GM21576 (cell line): ENCODE data around the gene TSPAN4.

Experiments used
- ATAC-seq: cut with Tn5 transposase; IDR thresholded peaks from one replicate; pipeline ENCODE4 v1.9.1; 2021; ENCODE audit warnings: mild to moderate bottlenecking, moderate library complexity; ENCODE audit not compliant: unreplicated experiment

TSPAN4 gene

GRCh38 chr11:863023-863909 is 20.6 kb downstream of the TSPAN4 start:
- ATAC-seq = no peak

DNA sequence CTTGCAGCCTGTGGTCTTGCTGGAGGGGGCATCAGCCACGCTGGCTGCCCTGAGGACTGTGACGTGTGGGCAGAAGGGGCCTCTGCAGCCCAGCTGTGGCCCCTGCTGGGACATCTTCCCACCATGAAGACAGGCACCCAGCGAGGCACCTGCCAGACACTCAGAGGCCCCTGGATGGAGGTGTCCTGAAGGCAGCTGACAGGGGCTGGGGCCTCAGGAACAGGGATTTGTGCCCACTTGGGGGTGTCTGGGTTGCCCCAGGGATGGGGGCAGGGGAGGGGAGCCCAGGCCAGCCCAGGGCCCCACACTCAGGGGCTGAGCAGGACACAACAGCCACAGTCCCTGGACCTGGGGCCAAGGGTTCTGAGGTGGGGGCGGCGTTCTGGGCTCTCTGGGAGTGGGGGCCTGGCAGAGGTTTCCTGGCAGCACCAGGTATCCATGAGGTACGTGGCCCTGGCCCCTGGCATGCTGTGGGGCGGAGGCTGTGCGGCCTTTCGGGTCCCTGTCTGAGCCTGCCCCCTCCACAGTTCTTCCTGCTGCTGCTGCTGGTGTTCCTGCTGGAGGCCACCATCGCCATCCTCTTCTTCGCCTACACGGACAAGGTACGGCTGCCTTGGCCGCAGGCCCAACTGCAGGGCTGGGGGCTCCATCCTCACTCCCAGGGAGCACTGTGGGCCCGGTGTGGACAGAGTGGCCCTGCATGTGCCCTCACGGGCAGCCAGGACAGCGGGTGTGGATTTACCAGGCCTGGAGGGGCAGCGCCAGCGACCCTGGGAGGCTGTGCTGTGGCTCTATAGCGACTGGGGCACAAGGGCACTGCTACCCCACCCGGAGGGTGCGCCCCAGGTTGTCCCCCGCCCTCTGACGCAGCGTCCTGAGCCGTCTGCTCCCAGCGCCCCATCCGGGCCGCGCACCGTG is 21.5 kb downstream of the TSPAN4 start:
- no peak for ATAC-seq

GRCh38 chr11:864898-865297 is 22.2 kb downstream of the TSPAN4 start:
- ATAC-seq = no peak

DNA sequence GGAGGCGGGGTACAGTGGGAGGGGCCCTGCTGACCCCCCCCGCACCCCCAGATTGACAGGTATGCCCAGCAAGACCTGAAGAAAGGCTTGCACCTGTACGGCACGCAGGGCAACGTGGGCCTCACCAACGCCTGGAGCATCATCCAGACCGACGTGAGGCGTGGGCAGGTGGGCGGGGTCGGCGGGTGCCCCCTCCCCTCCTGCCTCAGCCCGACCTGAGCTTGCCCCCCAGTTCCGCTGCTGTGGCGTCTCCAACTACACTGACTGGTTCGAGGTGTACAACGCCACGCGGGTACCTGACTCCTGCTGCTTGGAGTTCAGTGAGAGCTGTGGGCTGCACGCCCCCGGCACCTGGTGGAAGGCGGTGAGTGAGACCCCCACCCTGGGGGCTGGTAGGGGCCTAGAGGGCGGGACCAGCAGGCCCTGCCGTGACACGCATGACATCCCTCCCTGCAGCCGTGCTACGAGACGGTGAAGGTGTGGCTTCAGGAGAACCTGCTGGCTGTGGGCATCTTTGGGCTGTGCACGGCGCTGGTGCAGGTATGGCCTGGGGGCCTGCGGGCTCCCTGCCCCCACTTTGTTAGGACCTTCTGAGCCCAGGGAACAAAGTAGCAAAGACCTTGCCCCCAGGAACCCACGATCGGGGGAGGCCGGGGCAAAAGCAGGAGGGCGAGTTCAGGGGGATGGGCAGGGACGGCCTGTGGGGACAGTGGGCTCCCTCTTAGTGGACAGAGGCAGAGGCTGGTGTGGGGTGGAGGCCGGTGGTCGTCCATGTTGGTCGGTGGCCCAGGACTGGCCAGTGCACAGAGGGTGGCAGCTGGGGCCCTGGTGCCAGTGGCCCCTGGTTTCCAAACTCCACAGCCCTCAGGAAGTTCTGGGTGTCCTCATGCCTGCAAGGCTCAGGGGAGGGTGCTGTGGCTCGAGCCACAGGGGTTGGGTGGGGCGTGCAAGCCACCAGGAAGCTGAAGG is 23.1 kb downstream of the TSPAN4 start:
- ATAC-seq = no peak

DNA sequence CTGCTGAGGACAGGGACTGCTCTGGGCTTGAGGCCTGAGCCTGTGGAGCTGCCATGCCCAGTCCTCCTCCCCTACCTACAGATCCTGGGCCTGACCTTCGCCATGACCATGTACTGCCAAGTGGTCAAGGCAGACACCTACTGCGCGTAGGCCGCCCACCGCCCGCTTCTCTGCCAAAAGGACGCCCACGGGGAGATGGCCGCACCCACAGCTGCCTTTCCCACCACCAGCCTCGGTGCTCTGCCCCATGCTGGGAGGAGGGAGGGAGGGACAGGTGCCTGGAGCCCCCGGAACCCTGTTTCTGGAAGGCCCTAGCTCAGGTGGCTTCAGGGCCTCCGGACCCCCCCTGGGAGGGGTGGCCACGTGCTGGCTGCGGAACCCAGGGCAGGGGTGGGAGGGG is 23.8 kb downstream of the TSPAN4 start:
- no peak for ATAC-seq

GRCh38 chr11:867856-868358 is 25.3 kb downstream of the TSPAN4 start:
- no peak for ATAC-seq

DNA sequence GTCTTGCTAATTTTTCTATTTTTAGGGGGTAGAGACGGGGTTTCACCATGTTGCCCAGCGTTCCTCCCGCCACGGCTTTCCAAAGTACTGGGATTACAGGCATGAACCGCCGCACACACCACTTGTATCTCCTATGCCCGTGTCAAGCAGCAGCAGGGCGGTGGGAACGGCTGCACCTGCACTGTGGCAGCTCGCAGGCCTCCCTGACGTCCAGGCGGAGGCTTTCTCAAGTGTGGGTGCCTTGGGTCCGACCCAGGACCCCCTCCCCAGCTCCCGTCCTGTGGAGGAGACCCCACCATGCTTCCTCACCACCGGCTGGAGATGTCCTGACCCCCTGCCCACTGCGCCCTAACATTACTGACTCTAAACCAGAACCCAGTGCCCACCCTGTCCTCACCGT is 25.7 kb downstream of the TSPAN4 start:
- ATAC-seq = no peak

DNA sequence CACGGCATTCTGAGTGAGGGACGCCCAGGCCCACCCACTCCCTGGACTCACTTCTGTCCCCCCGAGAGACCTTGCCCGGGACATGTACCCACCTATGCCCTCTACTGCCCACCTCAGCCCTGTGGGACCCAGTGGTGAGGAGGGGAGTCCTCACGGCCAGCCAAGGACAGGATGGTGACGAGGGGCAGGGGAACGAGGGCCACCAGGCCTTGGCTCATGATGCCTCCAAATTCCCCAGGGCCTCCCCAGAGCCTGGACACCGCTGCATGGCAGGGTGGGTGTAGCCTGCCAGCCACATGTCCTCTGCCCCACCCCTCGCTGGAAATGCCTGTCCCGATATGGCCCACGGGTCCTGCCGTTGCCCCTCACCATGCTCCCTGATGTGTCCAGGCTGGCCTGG is 26.1 kb downstream of the TSPAN4 start:
- ATAC-seq = no peak

GRCh38 chr11:869399-870126 is 26.9 kb downstream of the TSPAN4 start:
- ATAC-seq = no peak

- ATAC-seq = no peak
Observed at GRCh38 chr11:870127-870413, 27.4 kb downstream of the TSPAN4 start.

GRCh38 chr11:870418-870817 is 27.8 kb downstream of the TSPAN4 start:
- no peak for ATAC-seq

DNA sequence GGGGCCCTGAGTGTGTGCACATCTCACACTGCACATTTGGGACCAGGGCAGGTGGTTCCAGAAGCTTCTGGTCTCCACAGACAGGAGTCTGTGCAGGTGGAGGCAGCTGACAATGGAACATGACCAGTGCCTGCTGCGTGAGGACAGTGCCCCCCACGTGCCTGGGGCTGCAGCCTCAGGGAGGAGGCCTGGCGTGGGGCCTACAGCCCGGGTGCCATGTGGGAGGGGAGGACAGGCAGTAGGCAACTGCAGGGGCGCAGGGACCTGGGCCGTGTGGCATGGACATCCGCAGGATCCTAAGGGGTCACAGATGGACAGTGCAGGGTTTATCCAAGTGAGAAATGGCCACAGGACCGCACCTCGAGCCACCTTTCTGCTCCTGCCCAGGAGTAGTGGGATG is 28.8 kb downstream of the TSPAN4 start:
- no peak for ATAC-seq

DNA sequence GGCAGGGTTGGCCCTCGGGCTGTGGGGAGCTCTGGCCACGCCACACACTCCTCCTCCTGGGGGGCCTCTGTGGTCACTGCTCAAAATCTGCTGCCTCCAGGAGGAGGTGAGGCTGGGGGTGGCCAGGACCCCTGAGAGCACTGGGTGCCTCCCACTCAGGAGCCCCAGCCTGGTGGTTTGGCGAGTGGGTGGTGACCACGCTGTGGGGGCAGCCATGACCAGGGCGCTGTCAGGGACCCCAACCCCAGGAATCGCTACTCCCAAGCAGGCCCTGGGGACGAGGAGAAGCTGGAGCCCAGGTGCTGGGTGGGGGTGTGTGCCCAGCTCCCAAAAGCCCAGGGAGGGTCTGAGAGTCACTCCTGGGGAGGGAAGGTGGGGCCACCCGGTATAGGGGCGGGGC is 30.1 kb downstream of the TSPAN4 start:
- ATAC-seq = no peak

GRCh38 chr11:873706-874105 is 31.1 kb downstream of the TSPAN4 start:
- ATAC-seq = no peak

DNA sequence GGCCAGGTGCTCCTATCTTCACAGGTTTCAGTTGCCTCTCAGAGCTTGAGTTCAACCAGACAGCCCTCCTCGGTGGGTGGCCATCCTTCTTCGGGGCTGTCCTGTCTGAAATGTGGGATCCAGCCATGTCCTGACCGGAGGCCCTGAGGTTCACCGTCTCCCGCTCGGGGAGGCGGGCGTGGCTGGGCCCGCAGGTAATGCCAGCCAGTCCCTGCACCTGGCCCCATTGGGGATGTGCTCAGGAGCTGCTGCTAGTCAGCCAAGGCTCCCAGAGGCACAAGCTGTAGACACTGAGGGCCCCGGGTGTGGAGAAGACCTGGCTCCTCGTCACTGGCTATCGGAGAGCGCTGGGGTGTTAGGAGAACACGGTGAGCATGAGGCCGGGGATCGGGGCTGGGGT is 32.6 kb downstream of the TSPAN4 start:
- no peak for ATAC-seq

- ATAC-seq = no peak
Observed at GRCh38 chr11:875769-876301, 33.2 kb downstream of the TSPAN4 start.

- ATAC-seq = no peak
Observed at GRCh38 chr11:876545-876944, 33.9 kb downstream of the TSPAN4 start.

GRCh38 chr11:877565-877964 is 34.9 kb downstream of the TSPAN4 start:
- ATAC-seq = no peak

GRCh38 chr11:880447-880846 is 37.8 kb downstream of the TSPAN4 start:
- ATAC-seq = no peak

DNA sequence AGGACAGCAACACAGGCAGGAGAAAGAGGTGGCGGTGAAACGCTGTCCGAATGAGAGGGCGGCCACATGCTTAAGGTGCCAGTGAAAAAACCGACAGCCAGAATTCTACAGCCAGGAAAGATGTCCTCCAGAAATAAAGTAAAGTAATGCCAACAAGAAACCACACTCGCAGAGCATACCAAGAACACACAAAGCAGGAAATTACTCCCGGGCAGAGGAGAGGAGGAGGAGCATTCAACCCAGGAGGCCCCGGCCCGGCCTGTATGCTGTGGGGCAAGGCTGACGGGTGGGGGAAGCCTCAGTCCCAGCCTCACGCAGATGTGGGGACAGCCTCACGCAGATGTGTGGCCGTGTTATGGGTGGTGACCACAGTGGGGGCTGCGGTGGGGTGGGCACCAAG is 39.9 kb downstream of the TSPAN4 start:
- no peak for ATAC-seq
